HL-60 (cell line): ENCODE results near the gene XPNPEP2.

Experiments
- CTCF ChIP-seq: IDR thresholded peaks from one replicate; pipeline ENCODE4 v1.5.1; 2011; ENCODE audit warnings: low read length, control low read depth, inconsistent platforms; ENCODE audit not compliant: insufficient read depth
- GABPA ChIP-seq: IDR thresholded peaks from 2 replicates; pipeline ENCODE4 v1.6.1; 2012; ENCODE audit warnings: low read depth

- TF ChIP-seq CTCF (no peak), GABPA (no peak)
Measured at GRCh38 chrX:129743821-129744220, 5.0 kb downstream of the XPNPEP2 start.
